ENCODE measurements around the gene TMED7.
"Not testable (repeated sequence)": the region's sequence is repeated elsewhere in the genome, so short reads cannot be mapped to it uniquely, and the experiment has no call there.

The TMED7 gene

GRCh38 chr5:115655994-115656393 is 30.2 kb upstream of the TMED7 start:
- Histone ChIP-seq H3K27ac (ENCODE audit: low read depth, low read length) (no peak overlapping the region), H3K4me1 (ENCODE audit: control insufficient read depth in 5 of 5, insufficient read depth in 5 of 5, low read length in 5 of 5) (peaks cover 0 to 16% (median 7%) of the 10 kb centered on the region in 5 donors), H3K36me3 (ENCODE audit: control insufficient read depth in 5 of 5, insufficient read depth in 5 of 5, low read length in 5 of 5) (no peaks in the 10 kb centered on the region), H3K27me3 (ENCODE audit: control insufficient read depth in 5 of 5, insufficient read depth in 4 of 5, low read length in 5 of 5) (no peaks in the 10 kb centered on the region), H3K4me3 (ENCODE audit: low read depth in 1 of 5, low read length in 5 of 5) (no peak overlapping the region), H3K9ac (ENCODE audit: low read length in 5 of 5) (no peak overlapping the region), H3K9me3 (ENCODE audit: control insufficient read depth in 5 of 5, low read length in 5 of 5) (peaks cover 0 to 11% (median 0%) of the 10 kb centered on the region in 5 donors)

- no peaks in the 10 kb centered on the region for H3K36me3 ChIP-seq (ENCODE audit: control insufficient read depth in 5 of 5, insufficient read depth in 5 of 5, low read length in 5 of 5)
- no peaks in the 10 kb centered on the region for H3K9me3 ChIP-seq (ENCODE audit: control insufficient read depth in 5 of 5, low read length in 5 of 5)
- no peaks in the 10 kb centered on the region for H3K27me3 ChIP-seq (ENCODE audit: control insufficient read depth in 5 of 5, insufficient read depth in 4 of 5, low read length in 5 of 5)
- H3K4me3 ChIP-seq (ENCODE audit: low read depth in 1 of 5, low read length in 5 of 5), result no peak overlapping the region
- no peak overlapping the region for H3K27ac ChIP-seq (ENCODE audit: low read depth, low read length)
- H3K4me1 ChIP-seq (ENCODE audit: control insufficient read depth in 5 of 5, insufficient read depth in 5 of 5, low read length in 5 of 5), result peaks cover 0 to 16% (median 8%) of the 10 kb centered on the region in 5 donors
- no peak overlapping the region for H3K9ac ChIP-seq (ENCODE audit: low read length in 5 of 5)
Observed at GRCh38 chr5:115649541-115649940, 23.7 kb upstream of the TMED7 start.

DNA sequence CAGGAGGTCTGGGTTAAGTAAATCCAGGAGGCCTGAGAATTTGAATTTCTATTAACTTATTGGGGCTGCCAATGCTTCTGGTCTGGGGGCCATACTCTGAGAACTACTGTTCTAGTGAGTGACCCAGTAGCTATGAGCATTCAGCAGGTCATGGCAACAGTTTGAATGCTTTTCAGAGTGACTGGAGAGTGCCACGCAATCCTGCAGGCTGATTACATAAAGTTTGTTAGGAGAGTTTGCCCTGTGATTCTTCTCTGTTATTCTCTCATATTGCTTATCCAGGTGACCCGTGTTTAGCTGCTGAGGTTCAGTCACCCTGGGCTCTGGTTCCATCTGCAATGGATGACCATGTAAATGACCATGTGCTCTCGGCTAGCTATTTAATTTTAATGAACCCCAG is 22.2 kb upstream of the TMED7 start:
- no peaks in the 10 kb centered on the region for H3K9me3 ChIP-seq (ENCODE audit: control insufficient read depth in 5 of 5, low read length in 5 of 5)
- H3K27me3 ChIP-seq (ENCODE audit: control insufficient read depth in 5 of 5, insufficient read depth in 4 of 5, low read length in 5 of 5), result no peaks in the 10 kb centered on the region
- H3K4me1 ChIP-seq (ENCODE audit: control insufficient read depth in 5 of 5, insufficient read depth in 5 of 5, low read length in 5 of 5), result peaks cover 0 to 27% (median 13%) of the 10 kb centered on the region in 5 donors
- H3K36me3 ChIP-seq (ENCODE audit: control insufficient read depth in 5 of 5, insufficient read depth in 5 of 5, low read length in 5 of 5), result no peaks in the 10 kb centered on the region
- no peak overlapping the region for H3K4me3 ChIP-seq (ENCODE audit: low read depth in 1 of 5, low read length in 5 of 5)
- no peak overlapping the region for H3K27ac ChIP-seq (ENCODE audit: low read depth, low read length)
- no peak overlapping the region for H3K9ac ChIP-seq (ENCODE audit: low read length in 5 of 5)

GRCh38 chr5:115645386-115645785 is 19.6 kb upstream of the TMED7 start:
- not testable (repeated sequence) for H3K36me3 ChIP-seq (ENCODE audit: control insufficient read depth in 5 of 5, insufficient read depth in 5 of 5, low read length in 5 of 5); H3K27ac ChIP-seq (ENCODE audit: low read depth, low read length); H3K9ac ChIP-seq (ENCODE audit: low read length in 5 of 5); H3K9me3 ChIP-seq (ENCODE audit: control insufficient read depth in 5 of 5, low read length in 5 of 5); H3K4me3 ChIP-seq (ENCODE audit: low read depth in 1 of 5, low read length in 5 of 5); H3K27me3 ChIP-seq (ENCODE audit: control insufficient read depth in 5 of 5, insufficient read depth in 4 of 5, low read length in 5 of 5)
- H3K4me1 ChIP-seq (ENCODE audit: control insufficient read depth in 5 of 5, insufficient read depth in 5 of 5, low read length in 5 of 5), result peaks cover 0 to 27% (median 13%) of the 10 kb centered on the region in 5 donors

- no peak overlapping the region for H3K4me3 ChIP-seq (ENCODE audit: low read depth in 1 of 5, low read length in 5 of 5)
- no peaks in the 10 kb centered on the region for H3K9me3 ChIP-seq (ENCODE audit: control insufficient read depth in 5 of 5, low read length in 5 of 5)
- peaks cover 0 to 24% (median 13%) of the 10 kb centered on the region in 5 donors for H3K4me1 ChIP-seq (ENCODE audit: control insufficient read depth in 5 of 5, insufficient read depth in 5 of 5, low read length in 5 of 5)
- H3K36me3 ChIP-seq (ENCODE audit: control insufficient read depth in 5 of 5, insufficient read depth in 5 of 5, low read length in 5 of 5), result no peaks in the 10 kb centered on the region
- no peaks in the 10 kb centered on the region for H3K27me3 ChIP-seq (ENCODE audit: control insufficient read depth in 5 of 5, insufficient read depth in 4 of 5, low read length in 5 of 5)
- H3K27ac ChIP-seq (ENCODE audit: low read depth, low read length), result no peak overlapping the region
- H3K9ac ChIP-seq (ENCODE audit: low read length in 5 of 5), result no peak overlapping the region
Observed at GRCh38 chr5:115644046-115644445, 18.2 kb upstream of the TMED7 start.

DNA sequence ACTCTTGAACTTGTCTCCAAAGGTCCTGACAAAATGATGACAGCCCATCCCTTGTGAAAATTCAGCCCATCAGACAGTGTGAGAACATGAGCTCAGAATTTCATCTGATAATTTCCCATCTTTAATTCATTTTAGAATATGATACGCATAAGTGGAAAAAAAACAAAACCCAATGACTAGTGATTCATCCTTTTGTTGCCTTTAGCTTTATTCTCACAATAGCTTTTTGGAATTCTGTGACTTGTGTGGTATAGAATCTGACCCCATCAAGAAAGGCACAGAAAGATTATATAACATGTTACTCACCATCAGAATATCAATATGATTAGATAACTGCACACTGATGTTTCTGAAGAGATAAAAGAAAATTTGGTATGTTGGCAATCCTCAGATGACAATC is 16.1 kb upstream of the TMED7 start:
- H3K4me1 ChIP-seq (ENCODE audit: control insufficient read depth in 5 of 5, insufficient read depth in 5 of 5, low read length in 5 of 5), result peaks cover 0 to 10% (median 5%) of the 10 kb centered on the region in 5 donors
- no peaks in the 10 kb centered on the region for H3K36me3 ChIP-seq (ENCODE audit: control insufficient read depth in 5 of 5, insufficient read depth in 5 of 5, low read length in 5 of 5)
- H3K27ac ChIP-seq (ENCODE audit: low read depth, low read length), result no peak overlapping the region
- no peak overlapping the region for H3K4me3 ChIP-seq (ENCODE audit: low read depth in 1 of 5, low read length in 5 of 5)
- no peaks in the 10 kb centered on the region for H3K9me3 ChIP-seq (ENCODE audit: control insufficient read depth in 5 of 5, low read length in 5 of 5)
- H3K9ac ChIP-seq (ENCODE audit: low read length in 5 of 5), result no peak overlapping the region
- no peaks in the 10 kb centered on the region for H3K27me3 ChIP-seq (ENCODE audit: control insufficient read depth in 5 of 5, insufficient read depth in 4 of 5, low read length in 5 of 5)

DNA sequence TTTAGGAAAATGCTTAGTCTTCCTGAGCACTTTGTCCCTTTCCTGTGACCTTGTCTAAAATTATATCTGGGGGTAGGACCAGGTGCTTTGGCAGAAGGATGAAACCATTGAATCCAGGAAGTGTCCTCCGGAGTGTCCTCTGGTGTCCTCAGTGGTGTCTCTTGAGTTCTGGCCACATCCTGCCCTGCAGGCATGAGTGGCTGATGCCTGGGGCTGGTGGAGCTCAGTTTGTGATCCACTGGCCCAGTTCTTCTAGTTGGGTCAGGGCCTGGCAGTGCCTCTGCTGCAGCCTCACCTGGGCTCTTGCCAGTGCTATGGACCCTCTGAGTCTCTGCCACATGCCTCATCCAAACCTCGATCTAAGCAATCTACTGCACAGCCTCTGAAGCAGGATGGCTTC is 14.4 kb upstream of the TMED7 start:
- H3K9me3 ChIP-seq (ENCODE audit: control insufficient read depth in 5 of 5, low read length in 5 of 5), result no peaks in the 10 kb centered on the region
- no peaks in the 10 kb centered on the region for H3K27me3 ChIP-seq (ENCODE audit: control insufficient read depth in 5 of 5, insufficient read depth in 4 of 5, low read length in 5 of 5)
- H3K4me3 ChIP-seq (ENCODE audit: low read depth in 1 of 5, low read length in 5 of 5), result no peak overlapping the region
- H3K27ac ChIP-seq (ENCODE audit: low read depth, low read length), result no peak overlapping the region
- no peak overlapping the region for H3K9ac ChIP-seq (ENCODE audit: low read length in 5 of 5)
- no peaks in the 10 kb centered on the region for H3K36me3 ChIP-seq (ENCODE audit: control insufficient read depth in 5 of 5, insufficient read depth in 5 of 5, low read length in 5 of 5)
- peaks cover 0 to 10% (median 5%) of the 10 kb centered on the region in 5 donors for H3K4me1 ChIP-seq (ENCODE audit: control insufficient read depth in 5 of 5, insufficient read depth in 5 of 5, low read length in 5 of 5)

DNA sequence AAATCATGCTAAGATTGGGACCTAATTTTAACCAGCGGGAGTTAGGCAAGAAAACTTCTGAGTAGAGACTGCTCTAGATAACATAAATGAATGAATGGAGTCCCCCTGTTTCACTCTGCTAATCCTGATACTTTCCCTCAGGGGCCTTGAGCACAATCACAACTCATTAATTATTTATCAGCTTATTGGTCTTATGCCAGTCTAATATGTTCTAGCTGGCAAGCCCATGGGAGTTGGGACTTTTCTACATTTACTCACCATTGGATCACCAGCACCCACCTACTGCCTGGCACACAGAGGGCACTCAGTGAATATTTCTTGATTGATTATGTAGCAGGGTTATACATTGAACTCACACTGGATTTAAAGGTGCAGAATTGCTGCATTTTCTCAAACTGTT is 13.5 kb upstream of the TMED7 start:
- no peak overlapping the region for H3K27ac ChIP-seq (ENCODE audit: low read depth, low read length)

DNA sequence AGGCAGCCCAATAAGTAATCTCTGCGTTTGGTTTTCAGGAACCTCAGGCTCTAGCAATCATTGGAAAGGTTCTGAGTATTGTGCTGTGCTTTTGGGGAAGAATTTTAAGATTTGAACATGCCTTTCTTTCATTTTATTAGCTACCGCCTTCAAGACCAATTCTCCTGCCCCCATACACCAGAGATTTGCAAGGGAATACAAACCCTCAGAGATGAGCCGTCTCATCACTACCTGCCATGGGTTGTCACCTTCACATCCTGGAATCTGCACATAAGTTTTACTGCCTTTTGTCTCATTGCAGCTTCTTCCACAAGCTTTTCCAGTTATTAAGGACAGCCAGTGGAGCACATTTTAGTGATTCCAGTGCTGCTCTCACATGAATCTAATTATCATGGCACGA is 11.7 kb upstream of the TMED7 start:
- Histone ChIP-seq H3K4me1 (ENCODE audit: control insufficient read depth in 5 of 5, insufficient read depth in 5 of 5, low read length in 5 of 5) (peaks cover 0 to 7% (median 5%) of the 10 kb centered on the region in 5 donors), H3K9me3 (ENCODE audit: control insufficient read depth in 5 of 5, low read length in 5 of 5) (no peaks in the 10 kb centered on the region), H3K27ac (ENCODE audit: low read depth, low read length) (no peak overlapping the region), H3K36me3 (ENCODE audit: control insufficient read depth in 5 of 5, insufficient read depth in 5 of 5, low read length in 5 of 5) (no peaks in the 10 kb centered on the region), H3K27me3 (ENCODE audit: control insufficient read depth in 5 of 5, insufficient read depth in 4 of 5, low read length in 5 of 5) (no peaks in the 10 kb centered on the region), H3K4me3 (ENCODE audit: low read depth in 1 of 5, low read length in 5 of 5) (no peak overlapping the region), H3K9ac (ENCODE audit: low read length in 5 of 5) (no peak overlapping the region)

More for the DNA sequence above, 13.5 kb upstream of the TMED7 start:
- Histone ChIP-seq H3K27me3 (ENCODE audit: control insufficient read depth in 5 of 5, insufficient read depth in 4 of 5, low read length in 5 of 5) (no peaks in the 10 kb centered on the region), H3K9ac (ENCODE audit: low read length in 5 of 5) (no peak overlapping the region), H3K36me3 (ENCODE audit: control insufficient read depth in 5 of 5, insufficient read depth in 5 of 5, low read length in 5 of 5) (no peaks in the 10 kb centered on the region), H3K4me1 (ENCODE audit: control insufficient read depth in 5 of 5, insufficient read depth in 5 of 5, low read length in 5 of 5) (peaks cover 0 to 11% (median 4%) of the 10 kb centered on the region in 5 donors), H3K9me3 (ENCODE audit: control insufficient read depth in 5 of 5, low read length in 5 of 5) (no peaks in the 10 kb centered on the region), H3K4me3 (ENCODE audit: low read depth in 1 of 5, low read length in 5 of 5) (no peak overlapping the region)

DNA sequence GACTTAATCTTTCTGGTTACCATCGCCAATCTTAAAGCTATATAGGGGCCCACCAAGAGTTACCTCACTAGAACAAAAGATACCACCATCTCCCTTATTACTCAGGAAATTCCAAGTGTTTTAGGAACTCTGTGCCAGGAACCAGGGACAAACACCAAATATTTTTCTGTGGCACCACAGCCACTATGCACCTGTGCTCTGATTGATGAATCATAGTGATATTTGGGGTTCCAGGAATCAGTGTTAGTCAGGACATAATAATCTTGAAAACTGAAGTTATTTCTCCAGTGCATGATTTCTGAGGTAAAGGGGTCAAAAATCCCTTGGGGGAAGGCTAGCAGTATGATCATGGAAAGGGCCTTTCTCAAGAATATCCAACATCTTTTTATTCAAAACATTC is 10.2 kb upstream of the TMED7 start:
- Histone ChIP-seq H3K9me3 (ENCODE audit: control insufficient read depth in 5 of 5, low read length in 5 of 5) (no peaks in the 10 kb centered on the region), H3K27me3 (ENCODE audit: control insufficient read depth in 5 of 5, insufficient read depth in 4 of 5, low read length in 5 of 5) (no peaks in the 10 kb centered on the region), H3K27ac (ENCODE audit: low read depth, low read length) (no peak overlapping the region), H3K9ac (ENCODE audit: low read length in 5 of 5) (no peak overlapping the region), H3K4me1 (ENCODE audit: control insufficient read depth in 5 of 5, insufficient read depth in 5 of 5, low read length in 5 of 5) (peaks cover 0 to 7% (median 5%) of the 10 kb centered on the region in 5 donors), H3K4me3 (ENCODE audit: low read depth in 1 of 5, low read length in 5 of 5) (no peak overlapping the region), H3K36me3 (ENCODE audit: control insufficient read depth in 5 of 5, insufficient read depth in 5 of 5, low read length in 5 of 5) (no peaks in the 10 kb centered on the region)

All from subcutaneous abdominal adipose tissue (tissue), 5 donors.